Neuronal stem cell (in vitro differentiated cells): Measurements from ENCODE around the gene SYNE2.

Experiments used
- DNase-seq: peaks from one replicate; pipeline ENCODE4 v3.0.0-alpha.2; 2013; ENCODE audit warnings: low spot score
- H2AFZ ChIP-seq: one replicate; pipeline ENCODE4 v1.6.1; 2013; ENCODE audit warnings: mild to moderate bottlenecking, low read length, inconsistent platforms
- H2AK5ac ChIP-seq: 2 replicates; pipeline ENCODE4 v1.6.1; 2013; ENCODE audit warnings: low read depth, mild to moderate bottlenecking, inconsistent platforms, low read length, moderate library complexity, mixed read lengths
- H2BK120ac ChIP-seq: 2 replicates; pipeline ENCODE4 v1.6.1; 2013; ENCODE audit warnings: low read depth, mild to moderate bottlenecking, inconsistent platforms, low read length, moderate library complexity, mixed read lengths
- H2BK12ac ChIP-seq: one replicate; pipeline ENCODE4 v1.6.1; 2013; ENCODE audit warnings: low read length, inconsistent platforms
- H2BK15ac ChIP-seq: 2 replicates; pipeline ENCODE4 v1.6.1; 2013; ENCODE audit warnings: mild to moderate bottlenecking, low read length, inconsistent platforms, mixed read lengths
- H2BK5ac ChIP-seq: one replicate; pipeline ENCODE4 v1.6.1; 2013; ENCODE audit warnings: inconsistent platforms, mild to moderate bottlenecking, low read length, moderate library complexity
- H3K14ac ChIP-seq: one replicate; pipeline ENCODE4 v1.6.1; 2013; ENCODE audit warnings: low read length, inconsistent platforms
- H3K18ac ChIP-seq: 2 replicates; pipeline ENCODE4 v1.6.1; 2013; ENCODE audit warnings: low read length, inconsistent platforms
- H3K23ac ChIP-seq: 2 replicates; pipeline ENCODE4 v1.6.1; 2013; ENCODE audit warnings: low read depth, mild to moderate bottlenecking, mixed read lengths, low read length, inconsistent platforms; ENCODE audit not compliant: poor library complexity
- H3K27ac ChIP-seq: replicated peaks from 3 replicates; pipeline ENCODE4 v1.5.1; 2013; ENCODE audit warnings: low read length, inconsistent platforms
- H3K27me3 ChIP-seq, 3 experiments: 2 replicates each; pipeline ENCODE4 v1.6.1; 2013; ENCODE audit warnings: low read length in 3 of 3, mild to moderate bottlenecking in 2 of 3, inconsistent platforms in 1 of 3, low read depth in 1 of 3, mixed read lengths in 1 of 3, moderate library complexity in 1 of 3; ENCODE audit not compliant: control insufficient read depth in 3 of 3, insufficient read depth in 3 of 3
- H3K36me3 ChIP-seq, 2 donors: replicated peaks in 1 of 2; 2 replicates each; pipeline ENCODE4 v1.6.1; 2013; ENCODE audit warnings: low read length in 2 of 2; ENCODE audit not compliant: control insufficient read depth in 2 of 2, insufficient read depth in 2 of 2
- H3K4ac ChIP-seq: 2 replicates; pipeline ENCODE4 v1.6.1; 2013; ENCODE audit warnings: inconsistent platforms, mild to moderate bottlenecking, low read length, moderate library complexity
- H3K4me1 ChIP-seq, 2 donors: 1 replicate in 1 of 2; 2 replicates in 1 of 2; pipeline ENCODE4 v1.6.1; 2013; ENCODE audit warnings: low read length in 2 of 2, low read depth in 1 of 2; ENCODE audit not compliant: control insufficient read depth in 2 of 2, insufficient read depth in 1 of 2
- H3K4me2 ChIP-seq: one replicate; pipeline ENCODE4 v1.6.1; 2013; ENCODE audit warnings: mild to moderate bottlenecking, low read length, inconsistent platforms; ENCODE audit not compliant: insufficient read depth, poor library complexity, severe bottlenecking
- H3K4me3 ChIP-seq, 2 donors: 2 replicates each; pipeline ENCODE4 v1.5.1; 2013; ENCODE audit warnings: low read length in 2 of 2, mild to moderate bottlenecking in 2 of 2, inconsistent platforms in 1 of 2, moderate library complexity in 1 of 2
- H3K79me1 ChIP-seq: one replicate; pipeline ENCODE4 v1.6.1; 2013; ENCODE audit warnings: low read depth, mild to moderate bottlenecking, inconsistent platforms, low read length, moderate library complexity
- H3K9ac ChIP-seq: one replicate; pipeline ENCODE4 v1.6.1; 2013; ENCODE audit warnings: mild to moderate bottlenecking, low read depth, low read length, inconsistent platforms; ENCODE audit not compliant: poor library complexity
- H3K9me3 ChIP-seq, 2 donors: replicated peaks in 1 of 2; 2 replicates each; pipeline versions ENCODE3 to v1.6.1; 2013; ENCODE audit warnings: low read length in 2 of 2, mild to moderate bottlenecking in 2 of 2, inconsistent platforms in 1 of 2, low read depth in 1 of 2, mixed read lengths in 1 of 2, moderate library complexity in 1 of 2; ENCODE audit not compliant: control insufficient read depth in 2 of 2, insufficient read depth in 1 of 2
- H4K8ac ChIP-seq: one replicate; pipeline ENCODE4 v1.6.1; 2013; ENCODE audit warnings: low read depth, mild to moderate bottlenecking, inconsistent platforms, low read length, moderate library complexity
- H4K91ac ChIP-seq: one replicate; pipeline ENCODE4 v1.6.1; 2013; ENCODE audit warnings: low read length, low read depth, mild to moderate bottlenecking, inconsistent platforms; ENCODE audit not compliant: poor library complexity
- WGBS, 2 donors: extraction: QIAGEN DNeasy Blood & Tissue Kit; methylation state at CpG; one replicate each; pipeline ENCODE4 v1.1.7; 2013; ENCODE audit warnings: missing lambda C conversion rate in 2 of 2, mixed read lengths in 1 of 2; ENCODE audit not compliant: insufficient read length in 2 of 2, insufficient replicate concordance in 1 of 2; ENCODE audit errors: extremely low coverage in 2 of 2; 5-methylcytosine and 5-hydroxymethylcytosine counted together

Gene SYNE2

GRCh38 chr14:64092338-64092737 is 239.5 kb downstream of the SYNE2 start:
- no peak overlapping the region for H2AK5ac ChIP-seq
- no peaks in the 10 kb centered on the region for H3K9me3 ChIP-seq
- H3K4me2 ChIP-seq: no peak overlapping the region
- H3K18ac ChIP-seq: no peak overlapping the region
- peaks cover 0 to 3% of the 10 kb centered on the region in 2 donors for H3K4me1 ChIP-seq
- H3K4me3 ChIP-seq: no peak overlapping the region
- no peak overlapping the region for H2AFZ ChIP-seq
- no peak overlapping the region for H3K4ac ChIP-seq
- no peak overlapping the region for H3K27ac ChIP-seq
- H3K79me1 ChIP-seq: no peaks in the 10 kb centered on the region
- no peak overlapping the region for H2BK12ac ChIP-seq
- H4K91ac ChIP-seq: no peak overlapping the region
- peaks cover 0 to 84% of the 10 kb centered on the region in 2 donors for H3K36me3 ChIP-seq
- no peak overlapping the region for H2BK15ac ChIP-seq
- no peak overlapping the region for H3K9ac ChIP-seq
- whole genome bisulfite sequencing, 2 donors: no CpG with 5 or more reads among the region's 4 CpGs
- no peak overlapping the region for H2BK120ac ChIP-seq
- no peak for DNase-seq
- H4K8ac ChIP-seq: no peak overlapping the region
- no peak overlapping the region for H3K14ac ChIP-seq
- no peak overlapping the region for H2BK5ac ChIP-seq
- no peaks in the 10 kb centered on the region for H3K27me3 ChIP-seq
- no peak overlapping the region for H3K23ac ChIP-seq

- Histone ChIP-seq H3K23ac (no peak overlapping the region), H3K9me3 (no peaks in the 10 kb centered on the region), H3K14ac (no peak overlapping the region), H3K4me2 (no peak overlapping the region), H2BK5ac (no peak overlapping the region), H3K27ac (no peak overlapping the region), H3K36me3 (peaks cover 2 to 84% of the 10 kb centered on the region in 2 donors), H4K91ac (no peak overlapping the region), H3K4me3 (no peak overlapping the region), H2BK15ac (no peak overlapping the region), H2AK5ac (no peak overlapping the region), H2BK120ac (no peak overlapping the region), H4K8ac (no peak overlapping the region), H3K79me1 (no peaks in the 10 kb centered on the region), H3K4ac (no peak overlapping the region), H2BK12ac (no peak overlapping the region), H2AFZ (no peak overlapping the region), H3K27me3 (no peaks in the 10 kb centered on the region), H3K9ac (no peak overlapping the region), H3K18ac (no peak overlapping the region), H3K4me1 (peaks cover 0 to 3% of the 10 kb centered on the region in 2 donors)
- no peak for DNase-seq
- WGBS, 2 donors: no CpG with 5 or more reads among the region's 5 CpGs
Measured at GRCh38 chr14:64092940-64093339, 240.1 kb downstream of the SYNE2 start.

GRCh38 chr14:64095620-64096019 is 242.8 kb downstream of the SYNE2 start:
- Histone ChIP-seq H3K23ac (no peak overlapping the region), H3K27ac (no peak overlapping the region), H2BK15ac (no peak overlapping the region), H3K4me3 (no peak overlapping the region), H2AFZ (no peak overlapping the region), H3K14ac (no peak overlapping the region), H2BK120ac (no peak overlapping the region), H3K4me2 (no peak overlapping the region), H3K4me1 (no peaks in the 10 kb centered on the region), H4K8ac (no peak overlapping the region), H3K18ac (no peak overlapping the region), H3K9ac (no peak overlapping the region), H4K91ac (no peak overlapping the region), H3K79me1 (no peaks in the 10 kb centered on the region), H3K4ac (no peak overlapping the region), H3K27me3 (no peaks in the 10 kb centered on the region), H2BK5ac (no peak overlapping the region), H3K36me3 (peaks cover 5 to 86% of the 10 kb centered on the region in 2 donors), H2BK12ac (no peak overlapping the region), H3K9me3 (no peaks in the 10 kb centered on the region), H2AK5ac (no peak overlapping the region)
- DNase-seq: no peak
- WGBS, 2 donors: no CpG with 5 or more reads among the region's 3 CpGs

- no peak overlapping the region for H2BK12ac ChIP-seq
- no peak overlapping the region for H4K91ac ChIP-seq
- H3K9me3 ChIP-seq: no peaks in the 10 kb centered on the region
- no CpG with 5 or more reads among the region's 4 CpGs for WGBS, 2 donors
- H3K4me1 ChIP-seq: no peaks in the 10 kb centered on the region
- no peaks in the 10 kb centered on the region for H3K79me1 ChIP-seq
- H3K23ac ChIP-seq: no peak overlapping the region
- H3K4me2 ChIP-seq: no peak overlapping the region
- no peak overlapping the region for H3K27ac ChIP-seq
- no peak overlapping the region for H2BK15ac ChIP-seq
- H4K8ac ChIP-seq: no peak overlapping the region
- no peaks in the 10 kb centered on the region for H3K27me3 ChIP-seq
- H3K4ac ChIP-seq: no peak overlapping the region
- no peak overlapping the region for H3K4me3 ChIP-seq
- no peak overlapping the region for H3K18ac ChIP-seq
- H2BK120ac ChIP-seq: no peak overlapping the region
- H3K36me3 ChIP-seq: peaks cover 11 to 86% of the 10 kb centered on the region in 2 donors
- H2AK5ac ChIP-seq: no peak overlapping the region
- no peak overlapping the region for H3K14ac ChIP-seq
- DNase-seq: no peak
- H2AFZ ChIP-seq: no peak overlapping the region
- no peak overlapping the region for H2BK5ac ChIP-seq
- no peak overlapping the region for H3K9ac ChIP-seq
Measured at GRCh38 chr14:64098120-64098519, 245.3 kb downstream of the SYNE2 start.
